Measurements from ENCODE around the gene CCDC187. TPM values are rescaled to one million over a fixed set of nuclear protein-coding genes. Genes with fewer than 3 reads are reported as not detected.

Gene CCDC187
- total RNA-seq, 1 donor from 2014 or later = 0.07 TPM

DNA sequence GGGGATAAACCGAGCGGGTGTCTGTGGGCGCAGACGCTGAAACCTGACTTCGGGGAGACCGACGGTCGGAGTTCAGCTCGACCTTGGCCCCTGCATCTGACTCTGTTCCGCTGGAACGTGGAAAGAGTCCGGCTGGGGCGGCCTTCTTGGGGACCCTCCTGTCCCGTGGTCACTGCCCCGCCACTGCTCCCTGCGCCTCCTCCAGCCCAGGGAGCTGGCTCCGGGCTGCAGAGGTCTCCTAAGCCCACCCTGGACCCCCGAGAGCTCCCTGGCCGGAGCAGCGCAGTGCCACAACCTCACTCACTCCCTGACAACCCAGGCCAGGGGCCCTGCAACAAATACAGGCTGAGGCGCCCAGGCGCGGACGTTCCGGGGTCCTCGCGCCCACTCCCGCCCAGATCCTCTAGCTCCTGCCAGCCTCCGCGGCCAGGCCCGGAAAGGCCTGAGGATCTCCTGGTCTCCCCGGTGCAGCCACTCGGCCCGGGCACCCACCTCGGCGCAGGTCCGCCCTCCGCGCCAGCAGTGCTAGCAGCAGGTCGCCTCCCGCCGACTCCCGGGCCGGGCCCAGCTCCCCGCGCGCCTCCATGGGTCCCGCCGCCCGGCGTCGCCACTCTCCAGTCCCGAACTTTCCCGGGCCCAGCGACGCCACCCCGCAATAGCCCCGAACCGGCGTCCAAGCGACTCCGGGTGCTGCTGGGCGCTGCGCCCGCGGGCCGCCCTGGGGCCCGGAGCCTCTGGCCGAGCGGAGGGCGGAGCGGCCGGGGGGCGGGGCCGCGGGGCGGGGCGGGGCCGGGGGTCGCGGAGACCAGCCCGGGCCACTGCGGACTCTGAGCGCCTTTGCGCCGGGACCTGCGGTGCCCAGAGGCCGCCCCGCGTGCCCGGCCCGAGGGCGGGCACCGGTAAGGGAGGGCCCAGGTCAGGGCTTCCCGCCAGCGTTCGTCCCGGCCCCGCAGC, 101.2 kb downstream of the CCDC187 start:
- TF ChIP-seq CTCF (conservative IDR thresholded peaks at IDR 0.05) = no peak
- Mint-ChIP-seq H3K4me3 (no peak overlapping the region), H3K4me1 (peaks cover 5% of the 10 kb centered on the region), H3K36me3 (ENCODE audit: low read depth) (peaks cover 6% of the 10 kb centered on the region), H3K27ac (ENCODE audit: unreplicated experiment) (no peak overlapping the region), H3K27me3 (ENCODE audit: low read depth) (peaks cover 84% of the 10 kb centered on the region), H3K9me3 (no peaks in the 10 kb centered on the region)
- no peak for DNase-seq (ENCODE audit: low read depth, low spot score)

DNA sequence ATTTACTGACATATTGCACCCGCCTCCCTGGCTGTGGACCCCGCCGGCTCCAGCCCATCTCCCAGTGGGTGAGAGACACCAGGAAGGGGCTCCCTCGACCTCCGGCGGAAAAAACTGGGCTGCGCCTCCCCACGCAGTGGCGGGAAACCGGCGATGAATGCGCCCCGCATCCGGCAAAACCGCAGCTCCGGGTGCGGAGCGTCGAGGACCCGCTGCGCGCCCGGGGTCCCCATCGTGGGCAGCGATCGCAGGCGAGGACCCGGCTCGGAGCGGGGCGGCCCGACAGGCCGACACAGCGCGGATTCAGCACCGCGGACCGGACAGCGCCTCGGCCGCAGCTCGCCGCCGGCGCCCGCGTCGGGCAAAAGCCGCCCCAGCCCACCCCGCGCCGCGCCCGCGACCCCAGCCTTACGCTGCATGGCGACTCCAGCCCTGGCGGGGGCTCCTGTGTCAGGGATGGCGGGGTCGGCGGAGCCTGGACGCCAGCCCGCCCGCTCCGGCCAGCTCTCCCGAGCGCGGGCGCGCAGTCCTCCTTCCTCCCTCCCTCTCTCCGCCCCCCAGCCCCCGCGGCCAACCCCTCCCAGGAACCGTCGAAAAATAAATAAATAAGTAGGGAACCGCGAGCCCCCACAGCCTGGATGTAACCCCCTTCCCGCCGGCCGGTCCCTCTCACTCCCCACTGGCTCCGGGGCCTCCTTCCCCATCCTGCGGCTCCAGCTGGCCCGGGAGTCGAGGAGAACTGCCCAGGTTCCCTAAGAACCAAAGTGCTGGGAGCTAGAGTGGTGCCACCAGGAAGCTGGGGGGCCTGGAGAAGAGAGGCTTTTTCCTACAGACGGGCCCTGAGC, 102.1 kb downstream of the CCDC187 start:
- H3K36me3 Mint-ChIP-seq (ENCODE audit: low read depth) = peaks cover 5% of the 10 kb centered on the region
- no peaks in the 10 kb centered on the region for H3K4me1 Mint-ChIP-seq
- H3K27ac Mint-ChIP-seq (ENCODE audit: unreplicated experiment) = no peak overlapping the region
- no peak overlapping the region for H3K4me3 Mint-ChIP-seq
- H3K9me3 Mint-ChIP-seq = no peaks in the 10 kb centered on the region
- DNase-seq (ENCODE audit: low read depth, low spot score) = peak; percentile 57
- no peak for TF ChIP-seq CTCF (conservative IDR thresholded peaks at IDR 0.05)
- peaks cover 88% of the 10 kb centered on the region for H3K27me3 Mint-ChIP-seq (ENCODE audit: low read depth)

GRCh38 chr9:136201174-136201573, 102.7 kb downstream of the CCDC187 start:
- H3K36me3 Mint-ChIP-seq (ENCODE audit: low read depth) = peaks cover 4% of the 10 kb centered on the region
- no peak overlapping the region for H3K4me3 Mint-ChIP-seq
- DNase-seq (ENCODE audit: low read depth, low spot score) = no peak
- H3K9me3 Mint-ChIP-seq = no peaks in the 10 kb centered on the region
- H3K27me3 Mint-ChIP-seq (ENCODE audit: low read depth) = peaks cover 88% of the 10 kb centered on the region
- TF ChIP-seq CTCF (conservative IDR thresholded peaks at IDR 0.05) = no peak
- no peaks in the 10 kb centered on the region for H3K4me1 Mint-ChIP-seq
- no peak overlapping the region for H3K27ac Mint-ChIP-seq (ENCODE audit: unreplicated experiment)

DNA sequence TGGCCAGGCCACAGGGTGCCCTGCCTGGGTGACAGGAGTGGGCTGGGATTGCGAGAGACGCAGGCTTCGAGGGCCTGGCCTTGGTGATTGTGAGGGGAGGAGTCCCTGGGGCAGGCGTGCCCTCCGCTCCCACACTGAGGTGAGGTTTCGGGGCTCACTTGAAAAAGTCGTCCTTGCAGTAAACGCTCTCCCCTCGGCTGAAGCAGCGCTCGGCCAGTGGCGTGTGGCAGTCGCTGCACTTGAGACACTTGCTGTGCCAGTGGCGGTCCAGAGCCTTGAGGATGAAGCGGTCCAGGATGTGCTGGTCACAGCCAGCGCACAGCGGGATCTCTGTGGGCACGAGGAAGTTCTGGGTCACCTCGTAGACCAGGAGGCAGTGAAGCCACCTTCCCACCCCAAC, 103.5 kb downstream of the CCDC187 start:
- H3K4me3 Mint-ChIP-seq = no peak overlapping the region
- no peak for DNase-seq (ENCODE audit: low read depth, low spot score)

More for the DNA sequence above, 103.5 kb downstream of the CCDC187 start:
- Mint-ChIP-seq H3K27me3 (ENCODE audit: low read depth) (peaks cover 88% of the 10 kb centered on the region), H3K27ac (ENCODE audit: unreplicated experiment) (no peak overlapping the region), H3K4me1 (no peaks in the 10 kb centered on the region), H3K9me3 (no peaks in the 10 kb centered on the region), H3K36me3 (ENCODE audit: low read depth) (peaks cover 2% of the 10 kb centered on the region)
- TF ChIP-seq CTCF (conservative IDR thresholded peaks at IDR 0.05) = no peak

Other genes with a start within 250 kb of the CCDC187 start
- 8.1 and 8.6 TPM in 2 replicates for gene NACC2, start 208.8 kb downstream of the CCDC187 start, total RNA-seq
- 37.4 and 39.0 TPM in 2 replicates for gene TMEM250, start 185.2 kb downstream of the CCDC187 start, total RNA-seq
- 0.07 TPM in 1 of 2 replicates, not detected in the other for gene LHX3, start 99.0 kb downstream of the CCDC187 start, total RNA-seq
- gene QSOX2, start 58.3 kb downstream of the CCDC187 start, total RNA-seq = 28.0 and 28.7 TPM in 2 replicates
- gene GPSM1, start 23.4 kb upstream of the CCDC187 start, total RNA-seq = 50.8 and 56.7 TPM in 2 replicates
- 21.3 and 21.7 TPM in 2 replicates for gene DNLZ, start 59.6 kb upstream of the CCDC187 start, total RNA-seq
- gene CARD9, start 69.6 kb upstream of the CCDC187 start, total RNA-seq = 1.3 and 1.4 TPM in 2 replicates
- 18.2 and 19.0 TPM in 2 replicates for gene SNAPC4, start 96.1 kb upstream of the CCDC187 start, total RNA-seq
- gene ENTR1, start 106.5 kb upstream of the CCDC187 start, total RNA-seq = 84.1 and 89.3 TPM in 2 replicates
- 82.1 and 86.6 TPM in 2 replicates for gene PMPCA, start 106.6 kb upstream of the CCDC187 start, total RNA-seq
- 28.7 and 29.6 TPM in 2 replicates for gene INPP5E, start 135.8 kb upstream of the CCDC187 start, total RNA-seq
- gene SEC16A, start 178.9 kb upstream of the CCDC187 start, total RNA-seq = 77.2 and 79.4 TPM in 2 replicates
- gene NOTCH1, start 242.0 kb upstream of the CCDC187 start, total RNA-seq = 99.0 and 99.7 TPM in 2 replicates

Data from neural crest cell (in vitro differentiated cells).